Osteocyte (in vitro differentiated cells): ENCODE measurements around the gene ZNF736. TPM values are rescaled to one million over a fixed set of nuclear protein-coding genes. Genes with fewer than 3 reads are reported as not detected.

Source experiments
- DNase-seq: peaks from one replicate; pipeline ENCODE4 v3.0.0; 2021; ENCODE audit warnings: mixed read lengths; ENCODE audit not compliant: unreplicated experiment; ENCODE audit errors: extremely low spot score
- H3K27ac Mint-ChIP-seq: one replicate; pipeline ENCODE4 v1.8.0; 2021; ENCODE audit warnings: mild to moderate bottlenecking, mixed read lengths; ENCODE audit not compliant: unreplicated experiment
- H3K27me3 Mint-ChIP-seq: one replicate; pipeline ENCODE4 v1.8.0; 2021; ENCODE audit warnings: mixed read lengths; ENCODE audit not compliant: unreplicated experiment
- H3K36me3 Mint-ChIP-seq: one replicate; pipeline ENCODE4 v1.8.0; 2021; ENCODE audit warnings: mixed read lengths; ENCODE audit not compliant: unreplicated experiment
- H3K4me1 Mint-ChIP-seq: one replicate; pipeline ENCODE4 v1.8.0; 2021; ENCODE audit warnings: mixed read lengths; ENCODE audit not compliant: unreplicated experiment
- H3K4me3 Mint-ChIP-seq: one replicate; pipeline ENCODE4 v1.8.0; 2021; ENCODE audit warnings: mild to moderate bottlenecking, moderate library complexity, mixed read lengths; ENCODE audit not compliant: unreplicated experiment
- H3K9me3 Mint-ChIP-seq: one replicate; pipeline ENCODE4 v1.8.0; 2021; ENCODE audit warnings: mixed read lengths; ENCODE audit not compliant: unreplicated experiment
- CTCF ChIP-seq: fragments of 200-600 bp; sonication (generic); IDR thresholded peaks from 2 replicates; pipeline ENCODE4 v1.5.0; 2021; ENCODE audit warnings: antibody characterized with exemption, mild to moderate bottlenecking, moderate library complexity
- total RNA-seq: library from RNA; stranded (reverse); gene quantifications from 2 replicates; pipeline ENCODE4 v1.2.1, GENCODE V29; 2021

Gene ZNF736
- total RNA-seq, 1 donor from 2014 or later = not detected

GRCh38 chr7:64300641-64301405, 12.9 kb upstream of the ZNF736 start:
- H3K9me3 Mint-ChIP-seq = peaks cover 46% of the 10 kb centered on the region

GRCh38 chr7:64307254-64308015, 6.3 kb upstream of the ZNF736 start:
- no peak for DNase-seq
- H3K4me3 Mint-ChIP-seq = no peak overlapping the region
- H3K36me3 Mint-ChIP-seq = peaks cover 2% of the 10 kb centered on the region
- no peaks in the 10 kb centered on the region for H3K4me1 Mint-ChIP-seq
- TF ChIP-seq CTCF = no peak
- no peak overlapping the region for H3K27ac Mint-ChIP-seq
- H3K9me3 Mint-ChIP-seq = peaks cover 28% of the 10 kb centered on the region
- no peaks in the 10 kb centered on the region for H3K27me3 Mint-ChIP-seq

More at GRCh38 chr7:64300641-64301405, 12.9 kb upstream of the ZNF736 start:
- DNase-seq = no peak
- Mint-ChIP-seq H3K4me3 (no peak overlapping the region), H3K27me3 (no peaks in the 10 kb centered on the region), H3K4me1 (no peaks in the 10 kb centered on the region), H3K27ac (no peak overlapping the region), H3K36me3 (no peaks in the 10 kb centered on the region)
- TF ChIP-seq CTCF = no peak

- no peak for DNase-seq
- no peak for TF ChIP-seq CTCF
- H3K36me3 Mint-ChIP-seq = peaks cover 2% of the 10 kb centered on the region
- H3K27ac Mint-ChIP-seq = no peak overlapping the region
- no peaks in the 10 kb centered on the region for H3K4me1 Mint-ChIP-seq
- no peak overlapping the region for H3K4me3 Mint-ChIP-seq
- H3K9me3 Mint-ChIP-seq = peaks cover 33% of the 10 kb centered on the region
- no peaks in the 10 kb centered on the region for H3K27me3 Mint-ChIP-seq
These were observed 5.8 kb upstream of the ZNF736 start for GRCh38 chr7:64308016-64308270.

- no peak overlapping the region for H3K27ac Mint-ChIP-seq
- no peaks in the 10 kb centered on the region for H3K27me3 Mint-ChIP-seq
- peaks cover 33% of the 10 kb centered on the region for H3K9me3 Mint-ChIP-seq
- no peak overlapping the region for H3K4me3 Mint-ChIP-seq
- H3K36me3 Mint-ChIP-seq = peaks cover 2% of the 10 kb centered on the region
- H3K4me1 Mint-ChIP-seq = no peaks in the 10 kb centered on the region
- DNase-seq = no peak
- TF ChIP-seq CTCF = no peak
These were observed 3.3 kb upstream of the ZNF736 start for GRCh38 chr7:64310426-64310825.

GRCh38 chr7:64312826-64313225, 935 bp upstream of the ZNF736 start:
- no peak for DNase-seq
- no peaks in the 10 kb centered on the region for H3K36me3 Mint-ChIP-seq
- H3K27ac Mint-ChIP-seq = no peak overlapping the region
- H3K4me1 Mint-ChIP-seq = no peaks in the 10 kb centered on the region
- H3K27me3 Mint-ChIP-seq = no peaks in the 10 kb centered on the region
- no peak for TF ChIP-seq CTCF
- H3K9me3 Mint-ChIP-seq = peaks cover 31% of the 10 kb centered on the region
- H3K4me3 Mint-ChIP-seq = no peak overlapping the region
